HG03095 (cell line): ENCODE measurements around the gene MED13L.
"Not testable (repeated sequence)": the region's sequence is repeated elsewhere in the genome, so short reads cannot be mapped to it uniquely, and the experiment has no call there.

ENCODE experiments used
- ATAC-seq: cut with Tn5 transposase; IDR thresholded peaks from one replicate; pipeline ENCODE4 v1.9.1; 2021; ENCODE audit warnings: moderate library complexity; ENCODE audit not compliant: unreplicated experiment

Gene MED13L

DNA sequence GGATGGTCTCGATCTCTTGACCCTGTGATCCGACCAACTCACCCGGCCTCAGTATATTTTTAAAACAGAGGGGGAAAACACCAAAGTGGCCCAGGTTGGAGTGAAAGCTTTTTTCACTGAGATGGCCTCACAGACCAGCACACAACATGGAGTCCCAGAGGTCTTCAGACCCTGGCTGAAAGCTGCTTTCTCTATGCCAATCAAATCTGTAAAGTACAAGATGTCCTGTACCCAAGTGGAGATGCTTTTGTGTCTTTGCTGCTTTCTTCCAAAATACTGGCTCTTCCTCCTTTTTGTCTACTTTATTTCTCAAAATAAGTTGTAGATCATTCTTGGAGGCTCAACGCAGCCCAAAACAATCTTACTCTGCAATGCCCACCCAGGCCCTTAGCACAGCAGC, 214.8 kb downstream of the MED13L start:
- no peak for ATAC-seq

DNA sequence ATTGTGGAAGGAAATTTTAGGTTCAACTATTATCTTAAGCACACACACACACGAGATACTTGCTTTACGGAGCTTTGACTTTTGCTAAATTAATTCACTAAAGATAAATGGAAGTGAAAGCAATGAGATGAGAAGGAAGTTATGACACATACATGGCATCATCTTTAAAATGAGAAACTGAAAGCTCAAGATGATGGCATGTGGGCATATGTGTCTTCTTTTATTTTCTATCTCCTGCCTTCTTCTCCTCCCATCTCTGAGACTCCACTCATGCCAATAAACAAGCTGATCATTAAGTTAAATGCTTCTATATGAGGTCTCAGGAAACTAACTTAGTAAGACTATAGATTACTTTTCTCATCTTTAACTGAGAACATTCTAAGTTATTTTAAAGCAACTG, 216.7 kb downstream of the MED13L start:
- ATAC-seq, result peak; percentile 63

DNA sequence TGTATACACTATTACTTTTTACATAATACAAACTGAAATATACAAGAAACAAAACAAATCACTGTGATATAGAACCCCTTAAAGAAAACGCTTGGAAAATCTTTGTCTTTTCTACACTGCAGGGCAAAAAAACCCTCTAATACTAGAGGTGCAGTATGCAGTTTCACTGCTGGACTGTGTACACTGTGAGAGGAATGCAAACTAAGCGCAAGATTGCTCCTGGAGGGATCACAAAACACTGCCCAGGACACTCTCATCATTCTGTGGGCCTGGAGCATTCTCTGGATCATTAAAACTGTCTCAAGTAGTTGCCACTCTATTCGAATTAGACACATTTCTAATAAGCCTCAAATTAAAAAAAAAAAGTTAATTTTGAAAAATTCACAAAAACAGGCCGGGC, 217.6 kb downstream of the MED13L start:
- no peak for ATAC-seq

DNA sequence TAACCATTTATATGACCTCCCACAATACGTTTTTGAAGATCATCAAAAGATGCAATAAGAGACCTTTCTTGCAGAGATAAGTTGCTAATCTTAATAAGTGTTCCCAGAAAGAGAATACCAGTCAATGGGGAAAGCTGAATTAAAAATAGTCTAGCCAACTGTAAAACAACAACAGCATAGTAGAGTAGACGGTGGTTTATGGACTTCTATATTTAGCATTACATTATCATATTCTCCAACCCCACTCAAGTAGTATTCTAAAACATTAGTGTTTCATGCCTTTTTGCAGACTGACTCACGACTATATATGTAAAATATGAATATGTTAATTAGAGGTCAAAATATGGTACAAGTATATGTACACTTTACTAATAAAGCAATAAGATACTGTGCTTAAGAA, 218.9 kb downstream of the MED13L start:
- ATAC-seq, result no peak

DNA sequence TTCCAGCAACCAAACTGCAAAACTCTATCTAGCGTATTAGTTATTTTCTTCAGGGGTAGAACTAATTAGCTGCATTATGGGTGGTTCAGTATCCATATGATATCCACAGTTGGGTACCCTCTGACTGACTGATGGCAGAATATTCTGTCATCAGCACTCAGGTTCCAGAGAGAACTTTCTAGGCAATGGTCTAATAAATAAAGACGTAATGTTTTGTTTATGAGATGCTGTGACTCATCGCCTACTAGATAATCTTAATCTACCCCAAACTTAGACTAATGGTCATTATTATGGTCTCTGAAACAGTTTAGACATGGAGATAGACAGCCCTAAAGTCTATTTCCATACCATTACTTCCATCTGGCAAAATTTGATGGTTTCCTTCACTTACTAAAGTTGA, 220.1 kb downstream of the MED13L start:
- no peak for ATAC-seq

DNA sequence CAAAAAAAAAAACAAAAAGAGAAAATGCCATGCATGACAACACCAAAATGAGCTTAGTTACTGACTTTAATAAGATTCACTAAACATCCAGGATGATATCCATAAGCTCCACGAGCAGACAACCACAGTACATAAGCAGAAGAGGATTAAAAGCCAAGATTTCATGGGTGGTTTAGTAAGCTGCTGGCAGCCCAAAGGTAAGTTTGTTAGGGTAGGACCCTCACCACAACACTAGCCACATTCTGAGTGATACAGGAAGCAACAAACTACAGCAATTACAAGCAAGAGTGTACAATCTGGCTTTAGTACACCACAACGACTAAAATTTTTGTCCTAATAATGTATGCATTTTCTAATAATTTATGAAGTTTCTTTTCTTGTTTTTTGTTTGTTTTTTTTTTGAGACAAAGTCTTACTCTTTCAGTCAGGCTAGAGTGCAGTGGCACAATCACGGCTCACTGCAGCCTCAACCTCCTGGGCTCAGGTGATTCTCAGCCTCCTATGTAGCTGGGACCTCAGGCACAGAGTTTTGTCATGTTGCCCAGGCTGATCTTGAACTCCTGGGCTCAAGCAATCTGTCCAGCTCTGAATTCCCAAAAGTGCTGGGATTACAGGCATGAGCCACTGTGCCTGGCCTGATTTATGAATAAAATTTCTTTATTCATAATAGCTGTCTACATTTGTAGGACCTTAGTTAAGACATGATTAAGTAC, 221.4 kb downstream of the MED13L start:
- ATAC-seq, result no peak

DNA sequence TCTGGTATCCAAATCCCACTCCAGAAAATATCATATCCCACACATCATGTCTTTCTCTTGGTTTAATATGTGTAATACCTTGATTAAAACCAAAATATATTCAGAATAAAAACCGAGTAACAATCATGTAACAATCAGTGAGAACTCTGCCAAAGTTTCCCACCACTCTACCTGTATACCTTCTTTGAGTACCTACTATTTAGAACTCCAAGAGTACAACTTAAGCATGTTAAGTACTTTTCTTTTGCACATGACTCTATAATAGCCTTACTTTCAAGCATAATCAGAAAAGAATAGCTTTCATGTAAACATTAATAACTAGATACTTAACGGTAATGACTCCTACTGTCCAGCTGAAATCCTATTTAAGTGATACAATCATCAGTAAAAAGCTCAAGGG, 223.2 kb downstream of the MED13L start:
- ATAC-seq, result no peak

DNA sequence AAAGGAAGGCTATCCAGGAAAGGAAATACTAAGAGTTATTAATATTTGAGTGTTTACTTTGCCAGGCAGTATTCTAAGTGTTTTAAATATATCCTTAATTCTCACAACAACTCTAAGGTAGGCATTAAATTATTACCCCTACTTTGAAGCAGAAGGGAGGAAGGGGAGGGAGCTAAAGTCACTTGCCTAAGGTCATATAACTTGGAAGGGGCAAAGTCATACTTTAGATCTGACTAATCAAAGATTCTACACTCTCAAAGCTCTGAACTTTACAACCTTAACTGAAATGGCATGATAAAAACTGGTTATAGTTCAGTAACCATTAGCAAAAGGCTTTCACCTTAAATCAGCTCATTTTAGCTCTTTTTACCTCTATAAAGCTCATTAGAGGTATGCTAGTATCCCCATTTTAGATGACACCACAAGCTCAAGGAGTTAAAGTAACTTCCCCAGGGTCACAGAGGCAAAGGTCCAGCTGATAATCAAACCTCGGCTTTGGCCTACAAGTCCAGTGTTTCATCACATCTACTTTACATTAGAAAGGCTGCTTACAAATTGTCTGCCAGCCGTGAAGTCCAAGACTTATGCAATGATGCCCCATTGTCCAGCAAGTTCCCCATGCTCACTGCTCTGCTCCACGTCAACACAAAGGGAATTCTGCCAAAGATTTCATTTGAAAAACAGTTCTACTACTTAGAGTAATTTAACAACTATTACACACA, 223.9 kb downstream of the MED13L start:
- ATAC-seq, result no peak

DNA sequence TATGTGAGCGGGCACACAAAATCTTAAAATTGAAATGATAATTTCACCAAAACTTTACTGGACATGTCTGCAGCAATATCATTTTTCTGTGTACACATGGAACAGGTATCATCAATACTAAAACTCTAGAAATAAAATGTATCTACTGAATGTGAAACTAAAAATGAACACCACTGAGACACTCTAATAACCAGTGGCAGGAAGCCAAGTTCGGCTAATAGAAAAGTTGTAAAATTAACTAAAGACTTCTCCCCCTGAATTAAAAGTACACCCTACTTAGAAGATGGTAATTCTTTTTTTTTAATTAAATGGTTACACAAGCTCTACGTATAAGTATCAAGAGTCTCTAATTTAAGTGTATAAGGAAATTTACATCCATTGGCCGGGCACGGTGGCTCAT, 227.2 kb downstream of the MED13L start:
- ATAC-seq, result no peak

DNA sequence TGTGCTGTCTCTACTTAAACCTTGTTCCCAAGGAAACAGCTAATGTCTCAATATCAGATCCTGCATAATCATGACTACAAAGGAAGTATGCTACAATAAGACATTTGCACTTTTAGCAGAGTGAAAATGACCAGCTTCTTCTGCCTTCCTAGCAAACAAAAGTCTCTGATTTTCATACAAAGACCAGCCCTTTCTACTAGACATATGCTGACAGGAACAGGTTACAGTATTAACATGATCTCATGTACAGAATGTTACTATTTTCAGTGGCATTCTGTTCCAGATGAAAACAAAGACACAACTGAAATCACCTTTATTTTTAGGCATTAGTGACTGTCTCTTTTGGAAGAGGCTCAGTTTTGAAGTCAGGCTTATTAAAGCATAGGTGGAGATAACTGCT, 228.6 kb downstream of the MED13L start:
- ATAC-seq, result no peak

DNA sequence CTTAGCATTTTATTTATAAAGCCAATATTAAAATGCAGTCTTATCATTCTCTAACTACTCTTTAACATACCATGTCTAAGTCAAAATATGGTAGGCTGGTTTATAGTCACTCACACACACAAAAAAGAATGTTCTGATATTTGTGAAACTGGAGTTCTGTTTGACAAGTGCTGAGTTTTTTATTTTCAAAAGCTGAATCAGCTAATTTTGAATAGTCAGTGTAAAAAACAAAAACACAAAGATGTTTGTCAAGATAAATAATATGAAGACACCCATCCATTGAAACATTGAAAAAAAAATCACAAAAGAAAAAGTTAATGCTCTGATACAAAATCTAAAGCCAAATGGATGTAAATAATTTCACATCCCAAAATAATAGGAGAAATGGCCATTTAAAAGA, 231.5 kb downstream of the MED13L start:
- no peak for ATAC-seq

DNA sequence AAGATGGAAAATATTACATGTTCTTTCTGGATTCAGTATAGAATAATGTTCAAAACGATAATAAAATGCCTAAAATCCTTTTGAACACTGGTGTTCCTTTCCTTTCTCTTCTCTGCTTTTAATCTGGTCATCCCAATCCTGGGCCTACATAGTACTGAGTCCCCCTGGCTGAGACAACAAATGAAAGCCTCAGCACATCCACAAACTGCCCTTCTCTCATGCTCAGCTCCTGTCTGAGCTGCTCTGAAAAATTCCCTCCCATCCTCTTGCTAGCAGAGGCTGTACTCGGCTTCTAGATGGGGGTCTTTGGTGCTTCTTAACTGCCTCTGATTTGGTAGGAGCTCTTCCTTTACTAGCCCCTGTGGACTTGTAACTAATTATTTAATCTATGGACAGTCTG, 232.3 kb downstream of the MED13L start:
- ATAC-seq, result no peak

DNA sequence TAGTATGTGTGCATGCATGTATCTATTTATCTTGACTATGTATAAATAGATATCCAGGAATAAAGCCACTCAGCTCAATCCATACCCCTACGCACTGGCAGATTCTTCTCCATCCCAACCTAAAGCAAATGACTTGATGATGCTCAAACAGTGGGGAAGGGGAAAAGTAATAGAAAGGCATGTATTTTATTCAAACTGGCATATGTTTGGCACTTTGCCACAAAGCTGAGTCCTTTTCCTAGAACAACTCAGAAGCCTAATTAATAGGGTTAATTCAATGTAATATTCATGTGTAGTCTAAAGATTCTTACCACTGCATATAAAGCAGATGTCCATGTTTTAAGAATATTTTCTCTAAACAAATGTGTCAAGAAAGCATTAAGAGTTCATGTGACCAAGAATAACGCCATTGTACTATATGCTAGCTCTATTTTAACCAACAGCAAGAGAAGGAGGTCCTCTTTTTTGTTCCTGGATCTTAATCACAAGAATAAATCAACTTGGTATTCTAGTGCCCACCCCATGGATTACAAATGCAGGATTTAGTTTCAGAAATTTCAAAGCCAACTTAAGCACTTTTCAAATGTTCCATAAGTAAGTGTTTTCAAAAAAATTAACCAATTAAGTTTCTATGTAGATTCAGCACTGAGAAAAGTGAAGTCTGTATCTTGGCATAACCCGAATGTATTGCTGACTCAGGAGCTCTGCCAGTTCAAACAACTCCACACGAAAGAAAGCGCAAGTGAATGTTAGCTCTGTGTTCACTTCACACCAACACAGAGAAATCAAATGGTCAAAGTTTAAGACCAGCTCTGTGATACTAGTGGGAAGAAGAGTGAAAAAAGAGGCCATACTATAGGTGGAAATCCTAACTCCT, 233.6 kb downstream of the MED13L start:
- ATAC-seq, result no peak

DNA sequence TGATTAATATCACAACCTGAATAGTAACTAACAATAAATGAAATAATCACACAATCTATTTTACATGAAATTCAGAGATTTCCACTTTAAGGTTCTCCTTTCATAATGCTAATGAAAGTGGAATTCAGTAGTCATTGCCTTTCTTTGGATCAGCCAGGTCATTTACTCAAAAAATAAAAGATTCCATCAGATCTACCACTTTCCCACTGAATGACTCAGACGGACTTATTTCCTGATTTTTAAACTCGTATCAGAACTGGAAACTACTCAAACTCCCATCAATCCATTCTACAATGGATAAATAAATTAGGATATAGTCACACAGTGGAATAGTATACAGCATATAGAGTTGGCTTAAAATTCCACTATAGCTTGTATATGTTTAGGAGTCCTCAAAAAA, 237.1 kb downstream of the MED13L start:
- ATAC-seq, result no peak

DNA sequence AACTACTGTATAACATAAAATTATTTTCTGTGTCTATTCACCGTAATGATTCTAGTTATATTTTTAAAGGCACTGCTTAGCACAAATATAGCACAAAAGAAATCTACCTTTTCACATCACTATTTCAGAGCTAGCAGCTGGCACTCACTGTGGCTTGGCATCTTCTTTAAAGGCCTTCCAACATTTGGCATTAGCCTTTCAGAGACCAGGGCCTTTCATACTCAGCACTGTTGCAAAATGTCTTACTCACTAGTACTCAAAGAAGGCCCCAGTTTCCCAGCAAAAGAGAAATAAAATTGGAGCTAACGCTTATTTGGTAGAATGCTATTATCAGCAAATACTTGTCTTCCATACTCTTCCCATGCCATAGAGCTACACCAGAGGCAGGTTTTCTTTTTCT, 238.4 kb downstream of the MED13L start:
- ATAC-seq, result no peak

DNA sequence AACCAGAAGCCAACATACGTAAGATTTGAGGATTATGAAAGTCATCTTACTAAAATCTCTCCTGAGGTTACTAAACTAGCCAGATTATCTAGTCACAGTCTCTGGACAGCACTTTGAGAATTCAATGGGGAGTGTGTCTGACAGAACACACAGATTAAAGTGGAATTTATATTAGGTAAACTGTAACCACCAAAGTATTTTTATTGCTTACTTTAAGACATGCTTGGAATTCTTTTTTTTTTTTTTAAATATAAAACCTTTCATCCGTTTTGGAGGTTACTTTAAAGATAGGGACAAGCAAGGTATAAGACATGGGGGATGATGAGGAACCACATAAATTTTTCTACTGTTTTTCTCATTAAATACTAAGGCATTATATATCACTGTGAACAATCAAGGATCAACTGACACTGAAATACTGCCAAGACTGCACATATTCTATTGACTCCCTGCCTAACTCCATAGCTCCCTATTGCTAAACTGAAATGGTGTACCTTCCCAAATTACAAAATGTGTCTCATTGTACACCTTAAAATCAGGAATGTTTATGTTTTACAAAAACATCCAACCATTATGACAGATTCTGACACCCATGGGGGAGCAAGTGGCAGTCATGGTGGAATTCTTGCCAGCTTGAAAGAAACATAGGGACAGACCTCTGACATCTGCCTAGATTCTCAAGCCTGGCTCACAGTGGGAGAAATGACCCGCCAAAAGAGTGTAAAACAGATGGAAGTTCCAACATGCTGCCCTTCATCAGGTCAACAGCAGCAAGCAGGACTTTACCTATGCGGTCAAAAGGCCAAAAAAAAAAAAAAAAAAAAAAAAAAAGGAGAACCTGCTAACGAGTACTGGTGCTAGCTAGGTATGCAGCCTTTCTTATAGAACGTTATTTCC, 239.3 kb downstream of the MED13L start:
- ATAC-seq, result no peak

DNA sequence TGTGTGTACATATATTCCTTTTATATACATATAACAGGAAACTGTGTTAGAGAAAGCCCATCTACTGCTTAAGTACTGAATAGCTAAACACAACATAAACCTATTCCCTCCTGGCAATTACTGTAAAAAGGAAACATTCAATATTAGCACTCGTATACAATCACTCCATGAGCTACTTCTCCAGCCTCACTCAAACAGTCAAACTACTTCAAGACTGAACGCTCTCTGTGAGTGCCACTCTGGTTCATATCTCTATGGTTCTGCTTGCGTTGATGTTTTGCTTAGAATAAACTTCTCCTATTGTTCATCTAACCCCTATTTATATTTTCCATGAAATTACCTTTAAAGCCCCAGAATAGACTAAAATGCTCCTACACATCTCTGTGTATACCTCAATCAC, 243.7 kb downstream of the MED13L start:
- no peak for ATAC-seq

DNA sequence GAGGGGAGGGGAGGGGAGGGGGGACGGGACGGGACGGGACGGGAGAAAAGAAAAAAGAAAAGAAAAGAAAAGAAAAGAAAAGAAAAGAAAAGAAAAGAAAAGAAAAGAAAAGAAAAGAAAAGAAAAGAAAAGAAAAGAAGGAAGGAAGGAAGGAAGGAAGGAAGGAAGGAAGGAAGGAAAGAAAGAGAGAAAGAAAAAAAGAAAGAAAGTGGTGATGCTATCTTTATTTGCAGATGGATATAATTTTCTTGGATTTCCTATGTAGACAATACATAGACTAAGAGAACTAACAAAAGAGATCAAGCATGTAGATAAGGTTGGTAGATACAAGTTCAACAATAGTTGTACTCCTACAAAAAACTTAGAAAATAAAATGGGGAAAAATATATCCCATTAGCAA, 245.9 kb downstream of the MED13L start:
- not testable (repeated sequence) for ATAC-seq

DNA sequence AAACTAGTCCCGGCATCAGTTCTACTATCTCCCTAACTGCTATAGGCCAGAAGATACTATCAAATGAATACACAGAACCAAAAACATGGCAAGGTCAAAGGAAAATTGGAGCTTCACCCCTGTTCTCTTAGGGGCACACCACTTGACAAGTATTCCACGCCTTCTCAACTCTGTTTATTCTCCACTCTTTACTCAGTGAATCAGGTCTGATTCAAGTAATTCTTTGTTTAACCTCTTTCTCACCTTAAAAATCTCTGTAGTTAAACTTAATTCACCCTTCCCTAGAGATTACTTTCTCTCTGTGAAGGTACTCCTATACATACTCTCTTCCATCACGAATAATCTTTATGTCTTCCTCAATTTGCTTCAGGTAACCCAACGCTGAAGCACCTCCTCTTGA, 248.9 kb downstream of the MED13L start:
- ATAC-seq, result no peak

DNA sequence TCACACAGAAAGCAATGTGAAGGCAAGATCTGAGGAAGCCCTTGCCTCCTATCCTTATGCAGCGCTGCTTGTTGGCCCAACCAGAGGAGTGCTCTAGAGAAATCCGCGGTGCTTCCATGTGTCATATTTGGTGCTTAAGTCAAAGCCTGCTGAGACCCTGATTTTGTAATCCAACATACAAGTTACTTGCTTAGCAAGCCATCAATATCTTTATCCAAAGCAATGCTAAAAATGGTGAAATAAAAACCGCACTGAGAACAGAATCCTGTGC, 250.0 kb downstream of the MED13L start:
- ATAC-seq, result no peak
